GM19328 (cell line): ENCODE data around the gene GPATCH2L.

Experiments used
- ATAC-seq: cut with Tn5 transposase; IDR thresholded peaks from one replicate; pipeline ENCODE4 v1.9.1; 2021; ENCODE audit warnings: mild to moderate bottlenecking, moderate library complexity; ENCODE audit not compliant: unreplicated experiment

GPATCH2L gene

GRCh38 chr14:76195003-76195402 is 43.3 kb downstream of the GPATCH2L start:
- no peak for ATAC-seq

GRCh38 chr14:76196980-76197695 is 45.4 kb downstream of the GPATCH2L start:
- no peak for ATAC-seq

GRCh38 chr14:76201162-76201561 is 49.4 kb downstream of the GPATCH2L start:
- no peak for ATAC-seq

- no peak for ATAC-seq
Observed at GRCh38 chr14:76203086-76204001, 51.6 kb downstream of the GPATCH2L start.

- no peak for ATAC-seq
Observed at GRCh38 chr14:76204461-76205230, 52.9 kb downstream of the GPATCH2L start.

- no peak for ATAC-seq
Observed at GRCh38 chr14:76205708-76206107, 54.0 kb downstream of the GPATCH2L start.

GRCh38 chr14:76208340-76208739 is 56.6 kb downstream of the GPATCH2L start:
- no peak for ATAC-seq

- no peak for ATAC-seq
Observed at GRCh38 chr14:76212242-76212641, 60.5 kb downstream of the GPATCH2L start.

GRCh38 chr14:76217179-76217578 is 65.5 kb downstream of the GPATCH2L start:
- ATAC-seq: no peak

GRCh38 chr14:76218662-76219061 is 66.9 kb downstream of the GPATCH2L start:
- no peak for ATAC-seq

GRCh38 chr14:76219873-76220272 is 68.2 kb downstream of the GPATCH2L start:
- no peak for ATAC-seq

- ATAC-seq: no peak
Observed at GRCh38 chr14:76227450-76228050, 75.8 kb downstream of the GPATCH2L start.

GRCh38 chr14:76228138-76228537 is 76.4 kb downstream of the GPATCH2L start:
- no peak for ATAC-seq

- no peak for ATAC-seq
Observed at GRCh38 chr14:76232800-76233199, 81.1 kb downstream of the GPATCH2L start.

- ATAC-seq: no peak
Observed at GRCh38 chr14:76235628-76236027, 83.9 kb downstream of the GPATCH2L start.

GRCh38 chr14:76236172-76237130 is 84.7 kb downstream of the GPATCH2L start:
- no peak for ATAC-seq

- no peak for ATAC-seq
Observed at GRCh38 chr14:76237349-76237990, 85.7 kb downstream of the GPATCH2L start.

GRCh38 chr14:76245097-76245496 is 93.4 kb downstream of the GPATCH2L start:
- ATAC-seq: no peak

- ATAC-seq: no peak
Observed at GRCh38 chr14:76250302-76250701, 98.6 kb downstream of the GPATCH2L start.
